Neural crest cell (in vitro differentiated cells): ENCODE data around the gene TNFRSF13B. TPM values are rescaled to one million over a fixed set of nuclear protein-coding genes. Genes with fewer than 3 reads are reported as not detected.
"Not testable (repeated sequence)": the region's sequence is repeated elsewhere in the genome, so short reads cannot be mapped to it uniquely, and the experiment has no call there.

Experiments used
- DNase-seq: peaks from one replicate; pipeline ENCODE4 v3.0.0; 2021; ENCODE audit warnings: low read depth, mixed read lengths, low spot score
- H3K27ac Mint-ChIP-seq: one replicate; pipeline ENCODE4 v1.8.0; 2021; ENCODE audit warnings: mild to moderate bottlenecking, mixed read lengths; ENCODE audit not compliant: unreplicated experiment
- H3K27me3 Mint-ChIP-seq: 2 replicates; pipeline ENCODE4 v1.8.0; 2021; ENCODE audit warnings: low read depth, mild to moderate bottlenecking, mixed read lengths
- H3K36me3 Mint-ChIP-seq: 2 replicates; pipeline ENCODE4 v1.8.0; 2021; ENCODE audit warnings: low read depth, mild to moderate bottlenecking, mixed read lengths
- H3K4me1 Mint-ChIP-seq: 2 replicates; pipeline ENCODE4 v1.8.0; 2021; ENCODE audit warnings: mixed read lengths
- H3K4me3 Mint-ChIP-seq: one replicate; pipeline ENCODE4 v1.8.0; 2021; ENCODE audit warnings: mild to moderate bottlenecking, mixed read lengths
- H3K9me3 Mint-ChIP-seq: 2 replicates; pipeline ENCODE4 v1.8.0; 2021; ENCODE audit warnings: mixed read lengths
- CTCF ChIP-seq: fragments of 200-600 bp; sonication (generic); conservative IDR thresholded peaks from 2 replicates; pipeline ENCODE4 v1.5.0; 2021; ENCODE audit warnings: antibody characterized with exemption, mild to moderate bottlenecking
- total RNA-seq: library from RNA; stranded (reverse); gene quantifications from 2 replicates; pipeline ENCODE4 v1.2.1, GENCODE V29; 2021

TNFRSF13B gene
- total RNA-seq, 1 donor from 2014 or later: not detected

- no peaks in the 10 kb centered on the region for H3K9me3 Mint-ChIP-seq
- peaks cover 4% of the 10 kb centered on the region for H3K27me3 Mint-ChIP-seq
- no peak overlapping the region for H3K4me3 Mint-ChIP-seq
- no peak overlapping the region for H3K27ac Mint-ChIP-seq
- TF ChIP-seq CTCF: no peak
- no peaks in the 10 kb centered on the region for H3K36me3 Mint-ChIP-seq
- H3K4me1 Mint-ChIP-seq: no peaks in the 10 kb centered on the region
- no peak for DNase-seq
Measured at GRCh38 chr17:16980813-16981731, 9.2 kb upstream of the TNFRSF13B start.

GRCh38 chr17:16980061-16980460 is 8.1 kb upstream of the TNFRSF13B start:
- TF ChIP-seq CTCF: no peak
- H3K9me3 Mint-ChIP-seq: no peaks in the 10 kb centered on the region
- H3K27me3 Mint-ChIP-seq: peaks cover 8% of the 10 kb centered on the region
- H3K4me3 Mint-ChIP-seq: no peak overlapping the region
- no peak overlapping the region for H3K27ac Mint-ChIP-seq
- no peaks in the 10 kb centered on the region for H3K36me3 Mint-ChIP-seq
- DNase-seq: no peak
- no peaks in the 10 kb centered on the region for H3K4me1 Mint-ChIP-seq

- not testable (repeated sequence) for DNase-seq, H3K36me3 Mint-ChIP-seq, H3K27me3 Mint-ChIP-seq, H3K9me3 Mint-ChIP-seq, H3K4me3 Mint-ChIP-seq, H3K27ac Mint-ChIP-seq, H3K4me1 Mint-ChIP-seq
Measured at GRCh38 chr17:16979237-16979823, 7.4 kb upstream of the TNFRSF13B start.

- Mint-ChIP-seq H3K4me1 (peaks cover 9% of the 10 kb centered on the region), H3K36me3 (no peaks in the 10 kb centered on the region), H3K4me3 (no peak overlapping the region), H3K27ac (no peak overlapping the region), H3K9me3 (no peaks in the 10 kb centered on the region), H3K27me3 (peaks cover 8% of the 10 kb centered on the region)
- no peak for DNase-seq
- TF ChIP-seq CTCF: no peak
Measured at GRCh38 chr17:16977932-16978331, 6.0 kb upstream of the TNFRSF13B start.

- no peaks in the 10 kb centered on the region for H3K9me3 Mint-ChIP-seq
- no peak overlapping the region for H3K4me3 Mint-ChIP-seq
- no peak overlapping the region for H3K27ac Mint-ChIP-seq
- peaks cover 8% of the 10 kb centered on the region for H3K27me3 Mint-ChIP-seq
- H3K36me3 Mint-ChIP-seq: no peaks in the 10 kb centered on the region
- H3K4me1 Mint-ChIP-seq: peaks cover 9% of the 10 kb centered on the region
- DNase-seq: no peak
- TF ChIP-seq CTCF: no peak
Measured at GRCh38 chr17:16976725-16977550, 5.0 kb upstream of the TNFRSF13B start.
